Mucosa of rectum (tissue), 2 donors: ENCODE results near the gene NDUFS7.

Source experiments
- H3K27ac ChIP-seq, 2 donors: one replicate each; pipeline ENCODE4 v1.7.0; 2013; ENCODE audit warnings: inconsistent platforms in 2 of 2, low read depth in 2 of 2, low read length in 2 of 2
- H3K27me3 ChIP-seq, 2 donors: one replicate each; pipeline ENCODE4 v1.7.0; 2013; ENCODE audit warnings: low read length in 2 of 2; ENCODE audit not compliant: control insufficient read depth in 2 of 2, insufficient read depth in 2 of 2
- H3K36me3 ChIP-seq, 2 donors: one replicate each; pipeline ENCODE4 v1.7.0; 2013; ENCODE audit warnings: low read length in 2 of 2; ENCODE audit not compliant: control insufficient read depth in 2 of 2, insufficient read depth in 2 of 2
- H3K4me1 ChIP-seq, 2 donors: one replicate each; pipeline ENCODE4 v1.7.0; 2013; ENCODE audit warnings: low read length in 2 of 2, mild to moderate bottlenecking in 1 of 2; ENCODE audit not compliant: control insufficient read depth in 2 of 2, insufficient read depth in 2 of 2
- H3K4me3 ChIP-seq, 2 donors: one replicate each; pipeline ENCODE4 v1.7.0; 2013; ENCODE audit warnings: low read length in 2 of 2
- H3K9ac ChIP-seq, 2 donors: one replicate each; pipeline ENCODE4 v1.7.0; 2013; ENCODE audit warnings: low read length in 2 of 2, low read depth in 1 of 2, mild to moderate bottlenecking in 1 of 2
- H3K9me3 ChIP-seq, 2 donors: one replicate each; pipeline ENCODE4 v1.7.0; 2013; ENCODE audit warnings: low read length in 2 of 2; ENCODE audit not compliant: control insufficient read depth in 2 of 2
- donor health status: healthy.
- donor health status: Normal muscosa, but diverticular disease.

NDUFS7 gene

DNA sequence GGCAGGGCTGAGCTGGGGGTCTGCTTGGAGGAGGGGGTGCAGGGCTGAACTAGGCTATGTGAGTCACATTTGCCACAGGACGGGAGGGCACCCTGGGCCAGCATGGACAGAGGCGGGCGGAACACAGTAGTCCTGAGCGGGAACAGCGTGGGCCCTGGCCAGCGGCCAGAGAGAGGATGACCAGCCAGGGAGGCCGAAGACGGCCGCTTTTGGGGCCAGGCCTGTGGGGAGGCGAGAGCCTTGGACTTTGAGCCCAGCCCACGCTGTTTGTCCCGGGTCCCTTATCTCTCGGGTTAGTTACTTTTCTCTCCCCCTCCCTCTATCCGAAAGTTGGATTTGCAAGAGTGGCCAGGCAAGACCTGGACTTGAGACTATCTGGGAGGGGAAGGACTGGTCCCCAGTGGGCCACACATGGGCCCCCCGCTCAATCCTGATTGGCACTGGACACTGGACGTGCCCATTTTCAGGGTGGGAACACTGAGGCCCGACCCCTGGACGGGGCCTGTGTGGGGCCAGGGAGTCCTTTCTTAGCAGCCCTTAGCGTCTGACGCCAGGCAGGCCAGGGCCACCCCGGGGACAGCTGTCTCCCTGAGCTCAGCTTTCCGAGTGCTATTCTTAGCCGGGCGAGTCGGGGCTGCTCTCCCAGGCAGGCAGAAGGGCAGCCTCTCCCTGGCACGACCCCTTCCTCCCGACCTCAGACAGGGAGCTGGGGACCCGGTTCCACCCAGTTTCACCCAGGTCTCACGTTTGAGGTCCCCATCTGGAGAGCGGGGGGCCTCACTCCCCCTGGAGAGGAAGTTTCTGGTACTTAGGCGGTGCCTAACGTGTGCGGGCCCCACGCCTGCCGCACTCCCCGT, 16.8 kb downstream of the NDUFS7 start:
- H3K4me3 ChIP-seq = peak overlapping the region; percentile 52 to 55
- H3K9ac ChIP-seq = peak overlapping the region in 1 of 2 donors; percentile 48
- H3K9me3 ChIP-seq = no peaks in the 10 kb centered on the region
- peaks cover 15 to 34% of the 10 kb centered on the region in 2 donors for H3K27me3 ChIP-seq
- H3K27ac ChIP-seq = no peak overlapping the region
- no peaks in the 10 kb centered on the region for H3K36me3 ChIP-seq
- peaks cover 8 to 24% of the 10 kb centered on the region in 2 donors for H3K4me1 ChIP-seq

- H3K27me3 ChIP-seq = peaks cover 15 to 34% of the 10 kb centered on the region in 2 donors
- H3K27ac ChIP-seq = no peak within 1 kb of the TSS
- peaks cover 8 to 17% of the 10 kb centered on the region in 2 donors for H3K4me1 ChIP-seq
- no peaks in the 10 kb centered on the region for H3K9me3 ChIP-seq
- no peaks in the 10 kb centered on the region for H3K36me3 ChIP-seq
- H3K9ac ChIP-seq = peak within 1 kb of the TSS; percentile 32 to 48
- peak within 1 kb of the TSS; percentile 52 to 55 for H3K4me3 ChIP-seq
Measured at GRCh38 chr19:1401138-1401888, 17.6 kb downstream of the NDUFS7 start, which contains the start of gene GAMT. GAMT (minus strand) TSS chr19:1401542; CDS start chr19:1401476, 66 bp downstream.

DNA sequence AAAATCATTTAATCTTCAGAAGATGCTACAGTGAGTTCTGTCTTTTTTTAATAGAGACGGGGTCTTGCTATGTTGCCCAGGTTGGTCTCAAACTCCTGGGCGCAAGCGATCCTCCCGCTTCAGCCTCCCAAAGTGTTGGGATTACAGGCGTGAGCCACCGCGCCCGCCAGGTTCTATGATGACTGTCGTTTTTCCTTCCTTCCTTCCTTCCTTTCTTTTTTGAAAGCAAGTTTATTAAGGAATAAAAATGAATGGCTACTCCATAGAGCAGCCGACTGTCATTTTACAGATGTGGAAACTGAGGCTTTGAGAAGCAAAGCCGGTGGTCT, 18.1 kb downstream of the NDUFS7 start:
- Histone ChIP-seq H3K36me3 (no peaks in the 10 kb centered on the region), H3K9ac (no peak overlapping the region), H3K4me3 (peak overlapping the region in 1 of 2 donors; percentile 55), H3K27me3 (peaks cover 15 to 34% of the 10 kb centered on the region in 2 donors), H3K9me3 (no peaks in the 10 kb centered on the region), H3K4me1 (peaks cover 13 to 18% of the 10 kb centered on the region in 2 donors), H3K27ac (no peak overlapping the region)

DNA sequence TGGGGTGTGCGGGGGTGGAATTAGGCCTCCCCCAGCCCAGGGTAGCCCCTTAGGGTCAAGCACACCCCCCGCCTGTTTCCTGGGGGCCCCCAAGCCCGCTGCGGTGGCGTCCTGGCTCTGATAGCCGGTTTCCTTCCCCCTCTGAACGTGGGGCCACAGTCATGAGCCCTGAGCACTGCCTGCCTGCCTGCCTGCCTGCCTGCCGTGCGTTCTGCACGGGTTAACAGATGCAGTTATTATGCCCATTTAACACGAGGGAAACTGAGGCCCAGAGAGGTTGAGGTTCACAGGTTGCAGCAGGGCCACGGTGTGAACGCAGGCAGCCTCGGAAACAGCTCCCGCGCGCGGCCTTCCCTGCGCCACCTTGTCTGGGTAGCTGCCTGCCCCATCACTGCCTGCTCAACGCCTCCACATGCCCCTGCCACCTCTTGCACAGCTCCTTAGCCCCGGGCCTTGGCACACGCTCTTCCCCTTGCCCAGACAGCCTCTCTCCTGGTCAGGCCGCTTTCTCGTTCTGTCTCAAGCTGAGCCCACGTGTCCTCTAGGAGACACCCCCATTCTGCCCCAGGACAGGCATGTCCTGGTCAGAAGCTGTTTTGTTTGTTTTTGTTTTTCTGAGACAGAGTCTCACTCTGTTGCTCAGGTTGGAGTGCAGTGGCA, 18.8 kb downstream of the NDUFS7 start:
- Histone ChIP-seq H3K9me3 (no peaks in the 10 kb centered on the region), H3K27ac (no peak overlapping the region), H3K4me3 (no peak overlapping the region), H3K27me3 (peaks cover 15 to 32% of the 10 kb centered on the region in 2 donors), H3K9ac (no peak overlapping the region), H3K36me3 (no peaks in the 10 kb centered on the region), H3K4me1 (peaks cover 13 to 16% of the 10 kb centered on the region in 2 donors)

DNA sequence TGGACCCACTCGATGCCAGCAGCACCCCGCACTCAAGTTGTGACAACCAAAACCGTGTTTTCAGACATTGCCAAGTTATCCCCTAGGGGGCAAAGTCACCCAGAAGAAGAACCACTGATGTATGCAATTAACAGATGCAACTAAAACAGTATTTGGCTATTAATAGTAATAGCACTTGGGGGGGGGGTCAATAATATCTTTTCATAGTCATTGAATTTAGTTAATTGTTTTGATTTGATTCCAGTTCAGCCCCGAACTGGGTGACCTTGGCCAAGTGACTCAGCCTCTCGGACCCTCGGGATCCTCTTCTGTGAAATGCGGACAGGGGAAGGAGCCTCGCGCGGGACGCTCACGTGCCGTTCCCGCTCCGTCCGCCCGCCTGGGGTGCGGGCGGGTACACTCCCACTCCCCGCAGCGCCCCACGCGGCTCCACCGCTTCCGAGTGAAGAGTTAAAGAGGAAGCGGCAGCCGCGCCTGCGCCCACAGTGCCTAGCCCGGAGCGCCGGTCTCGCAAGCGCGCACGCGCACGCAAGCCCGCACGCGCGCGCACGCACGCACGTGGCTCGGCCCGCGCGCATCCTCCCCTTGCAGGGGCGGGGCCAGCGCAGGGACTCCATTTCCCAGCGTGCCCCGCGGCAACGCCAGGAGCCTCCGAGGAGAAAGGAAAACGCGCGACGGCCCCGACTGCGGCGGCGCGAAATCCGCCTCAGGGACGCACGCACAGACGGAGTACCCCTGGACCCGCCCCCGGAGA, 23.2 kb downstream of the NDUFS7 start:
- H3K4me3 ChIP-seq = peak overlapping the region; percentile 74 to 82
- no peaks in the 10 kb centered on the region for H3K9me3 ChIP-seq
- peak overlapping the region; percentile 41 to 71 for H3K9ac ChIP-seq
- peaks cover under 1 to 11% of the 10 kb centered on the region in 2 donors for H3K27me3 ChIP-seq
- peaks cover 0 to 8% of the 10 kb centered on the region in 2 donors for H3K36me3 ChIP-seq
- peak overlapping the region; percentile 71 to 74 for H3K27ac ChIP-seq
- peaks cover 29 to 34% of the 10 kb centered on the region in 2 donors for H3K4me1 ChIP-seq

DNA sequence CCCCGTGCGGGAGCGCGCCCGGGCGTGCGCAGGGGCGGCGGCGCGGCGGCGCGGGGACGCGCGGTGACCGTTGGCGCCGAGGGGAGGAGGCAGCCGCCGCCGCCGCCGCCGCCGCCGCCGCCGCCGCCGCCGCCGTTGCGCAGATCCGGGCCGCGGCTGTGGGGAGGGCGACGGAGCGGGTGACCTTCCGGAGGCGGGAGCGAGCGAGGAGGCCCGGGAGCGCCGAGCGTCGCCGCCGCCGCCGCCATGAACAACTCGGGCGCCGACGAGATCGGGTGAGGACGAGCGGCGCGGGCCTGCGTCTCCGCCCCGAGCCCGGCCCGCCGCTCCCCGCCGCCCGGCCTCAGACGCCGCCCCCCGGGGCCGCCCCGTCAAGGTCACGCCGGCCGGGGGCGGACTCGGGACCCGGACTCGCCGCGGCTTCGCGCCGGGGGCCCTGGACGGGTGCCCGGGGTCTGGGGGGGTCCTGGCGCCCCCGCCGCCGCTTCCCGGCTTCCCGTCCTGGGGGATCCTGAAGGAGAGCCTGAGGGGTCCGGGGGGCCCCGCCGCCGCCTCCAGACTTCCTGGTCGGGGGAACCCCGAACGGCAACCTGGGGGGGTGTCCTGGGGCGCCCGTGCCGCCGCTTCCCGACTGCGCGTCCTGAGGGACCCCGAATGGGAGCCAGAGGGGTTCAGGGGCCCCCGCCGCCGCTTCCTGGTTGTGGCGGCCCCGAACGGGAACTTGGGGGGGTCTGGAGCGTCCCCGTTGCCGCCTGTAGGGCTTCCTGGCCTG, 24.0 kb downstream of the NDUFS7 start, which contains the start of gene DAZAP1:
Gene DAZAP1 (plus strand): TSS at position 59 of the 772 bp plus-strand sequence. CDS start 188 bp downstream, at position 247.
- Histone ChIP-seq H3K9ac (peak within 1 kb of the TSS; percentile 76 to 92), H3K4me1 (peaks cover 29 to 40% of the 10 kb centered on the region in 2 donors), H3K9me3 (no peaks in the 10 kb centered on the region), H3K36me3 (peaks cover 0 to 11% of the 10 kb centered on the region in 2 donors), H3K27ac (peak within 1 kb of the TSS; percentile 85 to 89), H3K4me3 (peak within 1 kb of the TSS; percentile 80 to 82), H3K27me3 (peaks cover 0 to 4% of the 10 kb centered on the region in 2 donors)

DNA sequence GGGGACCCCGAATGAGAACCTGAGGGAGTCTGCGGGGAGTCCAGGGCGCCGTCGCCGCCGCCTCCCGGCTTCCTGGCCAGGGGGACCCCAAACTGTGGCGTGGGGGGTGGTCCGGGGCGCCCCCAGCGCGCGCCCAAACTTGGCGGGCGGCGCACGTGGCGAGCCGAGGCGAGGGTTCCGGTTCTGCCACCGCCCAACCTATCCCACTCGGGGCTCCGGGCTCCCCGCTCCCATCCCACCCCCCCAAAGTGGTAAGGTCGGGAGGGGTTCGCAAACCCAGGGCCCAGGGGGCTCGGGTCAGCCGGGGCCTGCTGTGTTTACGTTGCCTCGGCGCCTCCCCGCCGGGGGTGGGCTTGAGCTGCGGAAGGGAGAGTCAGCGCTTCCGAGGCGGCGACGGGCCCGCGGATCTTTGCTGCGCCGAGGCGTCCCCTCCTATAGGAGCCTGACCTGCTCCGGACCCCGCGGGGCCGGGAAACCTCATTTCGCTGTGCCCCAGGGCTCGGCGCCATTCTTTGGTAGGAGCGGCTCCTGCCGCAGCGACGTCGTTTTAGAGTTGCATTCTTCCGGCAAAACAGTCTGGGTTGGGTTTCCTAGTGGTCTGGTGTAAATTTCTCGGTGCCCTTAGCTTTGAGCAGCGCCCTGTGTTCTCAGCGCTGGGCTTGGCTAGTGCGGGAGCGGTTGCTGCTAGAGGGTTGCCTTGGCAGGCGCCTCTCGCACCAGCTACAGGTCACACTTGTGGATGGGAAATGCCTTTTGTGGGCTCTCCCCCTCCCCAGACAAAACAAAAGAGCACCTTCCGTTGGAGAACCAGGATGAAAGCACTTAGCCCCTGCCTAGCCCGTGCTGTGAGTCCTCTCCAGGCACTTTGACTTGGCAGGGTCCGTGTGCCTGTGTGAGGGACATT, 24.8 kb downstream of the NDUFS7 start:
- peak overlapping the region; percentile 80 to 82 for H3K4me3 ChIP-seq
- peaks cover 29 to 40% of the 10 kb centered on the region in 2 donors for H3K4me1 ChIP-seq
- peaks cover 7 to 19% of the 10 kb centered on the region in 2 donors for H3K36me3 ChIP-seq
- peak overlapping the region; percentile 76 to 92 for H3K9ac ChIP-seq
- H3K27me3 ChIP-seq = no peaks in the 10 kb centered on the region
- H3K9me3 ChIP-seq = no peaks in the 10 kb centered on the region
- H3K27ac ChIP-seq = peak overlapping the region; percentile 85 to 89

GRCh38 chr19:1409204-1410005, 25.7 kb downstream of the NDUFS7 start:
- Histone ChIP-seq H3K27ac (peak overlapping the region; percentile 85 to 89), H3K27me3 (no peaks in the 10 kb centered on the region), H3K4me3 (peak overlapping the region; percentile 80 to 82), H3K4me1 (peaks cover 29 to 40% of the 10 kb centered on the region in 2 donors), H3K9ac (peak overlapping the region; percentile 76 to 92), H3K36me3 (peaks cover 7 to 21% of the 10 kb centered on the region in 2 donors), H3K9me3 (no peaks in the 10 kb centered on the region)
